Measurements from ENCODE around the gene ENOX1.

ENOX1 gene

GRCh38 chr13:43232144-43232872 lies 554.5 kb downstream of the ENOX1 start:
- no peak for DNase-seq

GRCh38 chr13:43230989-43231388 lies 555.8 kb downstream of the ENOX1 start:
- DNase-seq, result no peak

- no peak for DNase-seq
These were observed 557.3 kb downstream of the ENOX1 start for GRCh38 chr13:43229506-43229905.

- DNase-seq, result no peak
These were observed 559.1 kb downstream of the ENOX1 start for GRCh38 chr13:43227721-43228120.

- DNase-seq, result no peak
These were observed 563.6 kb downstream of the ENOX1 start for GRCh38 chr13:43223216-43223615.

GRCh38 chr13:43222086-43222485 lies 564.7 kb downstream of the ENOX1 start:
- DNase-seq, result no peak

GRCh38 chr13:43221611-43222010 lies 565.2 kb downstream of the ENOX1 start:
- no peak for DNase-seq

- DNase-seq, result no peak
These were observed 565.7 kb downstream of the ENOX1 start for GRCh38 chr13:43220873-43221595.

- no peak for DNase-seq
These were observed 572.6 kb downstream of the ENOX1 start for GRCh38 chr13:43214124-43214523.

- no peak for DNase-seq
These were observed 579.9 kb downstream of the ENOX1 start for GRCh38 chr13:43206838-43207237.

- DNase-seq, result no peak
These were observed 581.4 kb downstream of the ENOX1 start for GRCh38 chr13:43205416-43205815.

GRCh38 chr13:43204591-43204990 lies 582.2 kb downstream of the ENOX1 start:
- no peak for DNase-seq

- no peak for DNase-seq
These were observed 583.0 kb downstream of the ENOX1 start for GRCh38 chr13:43203781-43204180.

- DNase-seq, result no peak
These were observed 586.0 kb downstream of the ENOX1 start for GRCh38 chr13:43200736-43201135.

GRCh38 chr13:43200307-43200706 lies 586.5 kb downstream of the ENOX1 start:
- DNase-seq, result no peak

- no peak for DNase-seq
These were observed 589.9 kb downstream of the ENOX1 start for GRCh38 chr13:43196750-43197370.

GRCh38 chr13:43196086-43196621 lies 590.6 kb downstream of the ENOX1 start:
- DNase-seq, result no peak

- peak; percentile 15 to 37 for DNase-seq
These were observed 591.2 kb downstream of the ENOX1 start for GRCh38 chr13:43195551-43195950.

GRCh38 chr13:43195112-43195511 lies 591.7 kb downstream of the ENOX1 start:
- no peak for DNase-seq

GRCh38 chr13:43193789-43194420 lies 592.9 kb downstream of the ENOX1 start:
- DNase-seq, result no peak

- no peak for DNase-seq
These were observed 595.2 kb downstream of the ENOX1 start for GRCh38 chr13:43191546-43191945.

GRCh38 chr13:43185226-43185625 lies 601.5 kb downstream of the ENOX1 start:
- DNase-seq, result no peak

- no peak for DNase-seq
These were observed 605.9 kb downstream of the ENOX1 start for GRCh38 chr13:43180837-43181236.
